GM13976 (cell line): ENCODE data around the gene RHOBTB3.

ENCODE experiments used
- DNase-seq: peaks from one replicate; pipeline ENCODE4 v3.0.0; 2012; ENCODE audit warnings: low spot score
- CTCF ChIP-seq: IDR thresholded peaks from 2 replicates; pipeline ENCODE4 v1.5.1; 2012; ENCODE audit warnings: borderline replicate concordance, mild to moderate bottlenecking; ENCODE audit not compliant: insufficient read depth; ENCODE audit errors: extremely low read depth, missing control alignments, control extremely low read depth
- in situ Hi-C: fragments of 300-500 bp; cut with MboI; formaldehyde crosslinking; loops from one replicate; pipeline ENCODE4 v1.12.0; 2022; ENCODE audit warnings: low sequenced_read_pairs, mixed read lengths, inconsistent platforms; ENCODE audit not compliant: unreplicated experiment

RHOBTB3 gene

GRCh38 chr5:95821110-95822021 lies 90.2 kb downstream of the RHOBTB3 start:
- in situ Hi-C loops = no loop called here
- TF ChIP-seq CTCF = no peak
- no peak for DNase-seq

- in situ Hi-C loops = no loop called here
- TF ChIP-seq CTCF = no peak
- peak; percentile 48 for DNase-seq
These were observed 91.0 kb downstream of the RHOBTB3 start for GRCh38 chr5:95822043-95822541.

GRCh38 chr5:95822542-95823181 lies 91.5 kb downstream of the RHOBTB3 start, which contains the start of gene GLRX:
Gene GLRX (minus strand): TSS chr5:95822726. CDS start chr5:95822662, 64 bp downstream.
- in situ Hi-C loops = no loop called here
- peak; percentile 59 for DNase-seq
- no peak for TF ChIP-seq CTCF

GRCh38 chr5:95823218-95823737 lies 92.1 kb downstream of the RHOBTB3 start:
- TF ChIP-seq CTCF = no peak
- in situ Hi-C loops = no loop called here
- DNase-seq = no peak

- DNase-seq = peak; percentile 50
- no peak for TF ChIP-seq CTCF
- in situ Hi-C loops = no loop called here
These were observed 92.8 kb downstream of the RHOBTB3 start for GRCh38 chr5:95823738-95824609.

GRCh38 chr5:95824747-95825146 lies 93.6 kb downstream of the RHOBTB3 start:
- TF ChIP-seq CTCF = no peak
- DNase-seq = no peak
- in situ Hi-C loops = no loop called here
